CMK (cell line): ENCODE measurements around the gene RGS2.

Experiments used
- DNase-seq: peaks from one replicate; pipeline ENCODE4 v3.0.0-alpha.2; 2010; ENCODE audit warnings: low read depth

RGS2 gene

GRCh38 chr1:192795916-192796618 lies 12.8 kb upstream of the RGS2 start:
- no peak for DNase-seq

GRCh38 chr1:192797143-192797542 lies 11.7 kb upstream of the RGS2 start:
- DNase-seq: no peak

DNA sequence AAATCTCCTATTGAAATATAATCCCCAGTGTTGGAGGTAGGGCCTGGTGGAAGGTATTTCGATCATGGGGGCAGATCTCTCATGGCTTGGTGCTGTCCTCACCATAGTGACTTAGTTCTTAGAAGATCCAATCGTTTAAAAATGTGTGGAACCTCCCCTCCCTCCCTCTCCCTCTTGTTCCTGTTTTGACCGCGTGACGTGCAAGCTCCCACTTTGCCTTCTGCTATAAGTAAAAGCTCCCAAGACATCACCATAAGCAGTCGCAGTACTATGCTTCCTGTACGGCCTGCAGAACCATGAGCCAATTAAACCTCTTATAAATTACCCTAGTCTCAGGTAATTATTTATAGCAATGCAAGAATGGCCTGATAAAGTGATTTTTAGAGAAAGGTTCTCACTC lies 10.9 kb upstream of the RGS2 start:
- DNase-seq: no peak

DNA sequence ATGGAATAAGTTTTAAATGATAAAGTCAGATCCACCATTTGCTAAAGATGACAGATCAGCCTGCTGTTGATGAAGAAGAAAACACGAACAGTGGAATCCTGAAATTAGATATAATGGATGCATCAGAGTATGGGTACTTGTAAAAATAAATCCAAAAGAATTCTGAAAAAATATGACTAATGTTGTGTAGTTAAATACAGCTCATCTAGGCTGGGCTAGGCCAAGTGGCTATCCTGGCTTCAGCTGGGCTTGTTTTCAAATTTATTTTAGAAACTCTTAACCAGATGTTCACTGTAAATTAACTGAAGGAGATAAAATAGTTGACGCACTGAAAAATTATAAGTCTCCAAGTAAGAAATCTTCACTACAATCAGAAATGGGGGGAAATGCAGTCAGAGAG lies 7.4 kb upstream of the RGS2 start:
- DNase-seq: no peak

DNA sequence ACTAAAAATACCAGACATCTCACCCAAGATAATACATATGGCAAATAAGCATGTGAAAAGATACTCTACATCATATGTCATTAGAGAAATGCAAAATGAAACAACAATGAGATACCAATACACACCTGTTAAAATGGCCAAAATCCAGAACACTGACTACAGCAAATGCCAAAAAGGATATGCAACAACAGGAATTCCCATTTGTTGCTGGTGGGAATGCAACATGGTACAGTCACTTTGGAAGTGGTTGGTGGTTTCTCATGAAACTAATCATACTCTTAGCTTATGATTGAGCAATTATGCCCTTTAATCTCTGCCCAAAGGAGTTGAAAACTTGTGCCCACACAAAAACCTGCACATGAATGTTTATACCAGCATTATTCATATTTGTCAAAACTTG lies 6.4 kb upstream of the RGS2 start:
- DNase-seq: no peak

GRCh38 chr1:192803501-192803900 lies 5.3 kb upstream of the RGS2 start:
- no peak for DNase-seq

DNA sequence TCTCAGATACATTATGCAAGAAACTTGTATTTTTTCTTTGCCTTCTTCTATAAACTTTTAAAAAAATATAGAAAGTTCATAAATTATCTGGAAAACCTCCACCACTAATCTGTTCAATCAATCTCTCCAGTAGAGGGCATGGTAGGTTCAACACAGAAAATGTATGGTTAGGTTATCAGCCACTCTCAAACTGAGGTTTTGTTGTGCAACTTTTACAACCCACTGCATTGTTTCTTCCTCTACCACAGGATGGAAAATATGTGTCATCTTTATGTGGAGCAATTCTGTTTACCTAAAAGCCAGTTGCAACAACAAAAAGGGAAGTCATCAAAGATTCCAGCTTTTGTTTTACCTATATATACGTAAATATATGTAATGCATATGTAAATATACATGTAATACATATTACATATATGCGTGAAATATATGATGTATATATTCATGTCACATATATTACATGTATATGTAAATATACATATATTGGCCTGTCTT lies 3.0 kb upstream of the RGS2 start:
- peak; percentile 29 for DNase-seq

DNA sequence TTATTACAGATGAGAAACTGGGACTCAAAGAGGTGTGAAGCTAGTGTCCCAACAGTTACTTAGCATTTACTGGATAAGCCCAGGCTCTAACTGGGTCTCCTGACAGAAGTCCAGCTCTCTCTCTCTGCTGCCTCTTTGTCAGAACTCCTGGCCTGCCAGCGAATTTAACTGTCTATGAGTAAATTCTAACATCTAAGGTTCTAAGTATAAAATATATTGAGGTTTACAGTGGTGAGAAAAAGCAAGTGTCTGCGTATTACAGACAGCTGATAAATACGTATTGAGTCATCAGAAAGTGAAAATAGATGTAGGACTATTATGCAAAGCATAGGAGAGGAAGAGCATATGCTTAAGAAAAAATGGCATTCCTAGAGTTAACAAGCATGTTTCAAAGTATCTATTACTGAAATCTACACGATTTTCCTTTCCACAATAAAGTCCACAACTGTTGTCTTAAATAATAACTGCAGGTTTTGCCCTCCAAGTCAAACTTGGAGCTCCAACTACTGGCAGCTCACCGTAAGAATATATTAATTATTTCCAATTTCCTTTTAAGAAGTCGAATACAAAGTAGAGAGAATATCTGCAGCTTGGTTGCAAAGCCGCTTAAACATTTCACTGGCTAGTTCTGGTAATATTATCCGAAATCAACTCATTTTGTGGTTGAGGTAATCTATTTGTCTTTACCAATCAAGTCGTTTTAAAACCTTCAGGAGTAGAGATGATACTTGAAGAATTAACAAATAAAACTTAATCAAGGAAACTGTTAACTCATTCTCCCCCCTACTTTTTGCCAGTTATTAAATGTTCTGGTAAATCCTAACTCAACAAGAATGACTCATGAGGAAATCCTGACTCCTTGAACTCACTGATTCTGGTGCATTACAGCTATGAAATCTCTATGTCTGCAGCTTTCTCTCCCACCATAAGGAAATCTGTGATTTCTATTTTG lies 1.4 kb upstream of the RGS2 start:
- no peak for DNase-seq

- no peak for DNase-seq
These were observed 699 bp upstream of the RGS2 start for GRCh38 chr1:192808163-192808517.

GRCh38 chr1:192809307-192810252 lies 741 bp downstream of the RGS2 start:
- DNase-seq: no peak

- no peak for DNase-seq
These were observed 1.5 kb downstream of the RGS2 start for GRCh38 chr1:192810253-192810880.

DNA sequence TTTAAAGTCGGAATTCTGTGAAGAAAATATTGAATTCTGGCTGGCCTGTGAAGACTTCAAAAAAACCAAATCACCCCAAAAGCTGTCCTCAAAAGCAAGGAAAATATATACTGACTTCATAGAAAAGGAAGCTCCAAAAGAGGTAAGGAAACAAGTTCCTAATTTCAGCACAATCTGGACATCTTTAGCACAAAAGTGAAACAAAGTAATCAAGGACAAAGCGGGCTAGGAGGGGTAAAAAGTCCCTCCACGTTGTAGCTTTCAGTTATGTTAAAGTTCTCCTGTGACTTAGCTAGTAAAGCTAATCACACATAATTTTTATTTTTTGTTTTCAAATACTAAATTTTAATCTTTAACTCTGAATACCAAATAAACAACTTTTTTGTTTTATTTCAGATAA lies 2.2 kb downstream of the RGS2 start:
- no peak for DNase-seq

GRCh38 chr1:192811594-192812239 lies 2.9 kb downstream of the RGS2 start:
- no peak for DNase-seq

- DNase-seq: no peak
These were observed 3.8 kb downstream of the RGS2 start for GRCh38 chr1:192812420-192813209.

GRCh38 chr1:192814805-192815204 lies 6.0 kb downstream of the RGS2 start:
- DNase-seq: no peak

GRCh38 chr1:192817246-192817645 lies 8.4 kb downstream of the RGS2 start:
- no peak for DNase-seq

GRCh38 chr1:192821296-192821695 lies 12.5 kb downstream of the RGS2 start:
- no peak for DNase-seq

DNA sequence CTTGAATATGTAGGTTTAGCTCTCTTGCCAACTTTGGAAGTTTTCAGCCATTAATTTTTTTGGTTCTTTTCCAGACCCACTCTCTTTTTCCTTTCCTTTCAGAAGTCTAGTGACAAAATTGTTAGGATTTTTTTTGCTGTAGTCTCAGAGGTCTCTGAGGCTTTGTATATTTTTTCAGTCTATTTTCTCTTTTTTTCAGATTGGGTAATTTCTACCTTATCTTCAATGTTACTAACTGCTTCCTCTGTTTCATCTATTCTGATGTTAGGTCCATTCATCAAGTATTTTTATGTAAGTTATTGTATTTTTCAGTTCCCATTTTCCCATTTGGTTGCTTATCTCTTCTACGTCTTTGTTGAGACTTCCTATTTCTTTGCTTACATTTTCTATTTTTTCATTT lies 15.7 kb downstream of the RGS2 start:
- no peak for DNase-seq

GRCh38 chr1:192826791-192827546 lies 18.1 kb downstream of the RGS2 start:
- DNase-seq: no peak
